ENCODE measurements around the gene DYNLT2.

DNA sequence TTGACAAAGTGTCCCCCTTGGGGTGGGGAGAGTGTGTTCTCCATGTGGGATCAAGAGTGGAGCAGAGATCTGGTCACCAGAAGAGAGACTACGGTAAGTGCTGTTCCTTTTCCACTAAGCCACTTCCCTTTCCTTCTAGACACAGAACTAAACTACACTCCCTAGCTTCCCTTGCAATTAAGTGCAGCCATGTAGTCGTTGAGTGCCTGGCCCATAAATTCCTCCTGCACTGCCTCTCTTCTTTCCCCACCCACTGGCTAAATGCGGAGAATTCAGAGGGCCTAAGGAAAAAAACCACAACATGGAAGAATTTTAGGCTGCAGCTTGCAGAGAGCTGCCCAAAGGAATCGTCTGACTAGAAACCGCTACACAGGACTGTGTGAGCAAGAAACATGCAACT lies 51.1 kb downstream of the DYNLT2 start:
- no peak for TF ChIP-seq FOXK2 (IDR thresholded peaks at IDR 0.05)
- TF ChIP-seq SP1 (IDR thresholded peaks at IDR 0.05), result no peak
- no peak for TF ChIP-seq TARDBP (IDR thresholded peaks at IDR 0.05)
